ENCODE data around the gene GPSM3.
"Not testable (repeated sequence)": the region's sequence is repeated elsewhere in the genome, so short reads cannot be mapped to it uniquely, and the experiment has no call there.

Gene GPSM3

GRCh38 chr6:32186151-32186840 lies 6.1 kb downstream of the GPSM3 start:
- DNase-seq: not testable (repeated sequence)

GRCh38 chr6:32185681-32186131 lies 6.7 kb downstream of the GPSM3 start:
- not testable (repeated sequence) for DNase-seq

GRCh38 chr6:32184084-32184640 lies 8.3 kb downstream of the GPSM3 start, which contains the start of gene AGER:
TSS of gene AGER (minus strand) at chr6:32184253. CDS start at chr6:32184222, 31 bp downstream.
- DNase-seq: no peak

GRCh38 chr6:32183483-32184083 lies 8.9 kb downstream of the GPSM3 start:
- DNase-seq: no peak

GRCh38 chr6:32183030-32183429 lies 9.4 kb downstream of the GPSM3 start:
- no peak for DNase-seq

- no peak for DNase-seq
Observed at GRCh38 chr6:32182555-32182981, 9.9 kb downstream of the GPSM3 start.

GRCh38 chr6:32181915-32182529 lies 10.4 kb downstream of the GPSM3 start:
- no peak for DNase-seq

GRCh38 chr6:32181148-32181702 lies 11.2 kb downstream of the GPSM3 start:
- no peak for DNase-seq

GRCh38 chr6:32179766-32180405 lies 12.6 kb downstream of the GPSM3 start:
- DNase-seq: no peak

GRCh38 chr6:32178547-32179440 lies 13.6 kb downstream of the GPSM3 start:
- no peak for DNase-seq

GRCh38 chr6:32177788-32178546 lies 14.5 kb downstream of the GPSM3 start, which contains the start of gene RNF5:
TSS of gene RNF5 (plus strand) at chr6:32178405. CDS start at chr6:32178512, 107 bp downstream.
- DNase-seq: peak; percentile 92

- DNase-seq: no peak
Observed at GRCh38 chr6:32177183-32177787, 15.2 kb downstream of the GPSM3 start.

GRCh38 chr6:32176476-32177182 lies 15.8 kb downstream of the GPSM3 start:
- no peak for DNase-seq

- DNase-seq: peak; percentile 93
Observed at GRCh38 chr6:32175711-32176475, 16.6 kb downstream of the GPSM3 start, which contains the start of gene AGPAT1. TSS of gene AGPAT1 (minus strand) at chr6:32176084. CDS start at chr6:32171496, 4,588 bp downstream.

GRCh38 chr6:32175322-32175710 lies 17.1 kb downstream of the GPSM3 start:
- DNase-seq: no peak

- no peak for DNase-seq
Observed at GRCh38 chr6:32174416-32174815, 18.0 kb downstream of the GPSM3 start.

- DNase-seq: no peak
Observed at GRCh38 chr6:32173051-32173727, 19.3 kb downstream of the GPSM3 start.

GRCh38 chr6:32171234-32171633 lies 21.2 kb downstream of the GPSM3 start:
- DNase-seq: no peak

Data from NCI-H1436 (cell line).